ENCODE results near the gene CTBP2.
A peak's percentile ranks its signal among the peaks of the same experiment; 100 is the strongest.
"Not testable (repeated sequence)": the region's sequence is repeated elsewhere in the genome, so short reads cannot be mapped to it uniquely, and the experiment has no call there.

Gene CTBP2

GRCh38 chr10:124997771-124998623 is 162.4 kb downstream of the CTBP2 start:
- no peak for DNase-seq (ENCODE audit: low spot score)

- DNase-seq (ENCODE audit: low spot score) = no peak
Measured at GRCh38 chr10:124997306-124997705, 163.1 kb downstream of the CTBP2 start.

GRCh38 chr10:124996854-124997215 is 163.5 kb downstream of the CTBP2 start:
- DNase-seq (ENCODE audit: low spot score) = no peak

- no peak for DNase-seq (ENCODE audit: low spot score)
Measured at GRCh38 chr10:124996127-124996853, 164.1 kb downstream of the CTBP2 start.

- DNase-seq (ENCODE audit: low spot score) = no peak
Measured at GRCh38 chr10:124995605-124996004, 164.8 kb downstream of the CTBP2 start.

- no peak for DNase-seq (ENCODE audit: low spot score)
Measured at GRCh38 chr10:124994573-124995473, 165.5 kb downstream of the CTBP2 start.

GRCh38 chr10:124993736-124994451 is 166.5 kb downstream of the CTBP2 start:
- no peak for DNase-seq (ENCODE audit: low spot score)

GRCh38 chr10:124993345-124993708 is 167.0 kb downstream of the CTBP2 start:
- no peak for DNase-seq (ENCODE audit: low spot score)

- DNase-seq (ENCODE audit: low spot score) = peak; percentile 21
Measured at GRCh38 chr10:124992462-124993344, 167.7 kb downstream of the CTBP2 start.

- no peak for DNase-seq (ENCODE audit: low spot score)
Measured at GRCh38 chr10:124991835-124992234, 168.5 kb downstream of the CTBP2 start.

- no peak for DNase-seq (ENCODE audit: low spot score)
Measured at GRCh38 chr10:124990671-124991625, 169.4 kb downstream of the CTBP2 start.

GRCh38 chr10:124989526-124989925 is 170.8 kb downstream of the CTBP2 start:
- DNase-seq (ENCODE audit: low spot score) = no peak

- DNase-seq (ENCODE audit: low spot score) = not testable (repeated sequence)
Measured at GRCh38 chr10:124988753-124989152, 171.6 kb downstream of the CTBP2 start.

- no peak for DNase-seq (ENCODE audit: low spot score)
Measured at GRCh38 chr10:124987788-124988187, 172.6 kb downstream of the CTBP2 start.

- DNase-seq (ENCODE audit: low spot score) = no peak
Measured at GRCh38 chr10:124985162-124985561, 175.2 kb downstream of the CTBP2 start.

- DNase-seq (ENCODE audit: low spot score) = no peak
Measured at GRCh38 chr10:124984376-124984775, 176.0 kb downstream of the CTBP2 start.

GRCh38 chr10:124983321-124983720 is 177.0 kb downstream of the CTBP2 start:
- no peak for DNase-seq (ENCODE audit: low spot score)

- no peak for DNase-seq (ENCODE audit: low spot score)
Measured at GRCh38 chr10:124978376-124978725, 182.0 kb downstream of the CTBP2 start.

GRCh38 chr10:124977648-124978375 is 182.6 kb downstream of the CTBP2 start:
- DNase-seq (ENCODE audit: low spot score) = no peak

Measured in SW480 (cell line).